ENCODE data around the gene CIDEB.

The CIDEB gene

DNA sequence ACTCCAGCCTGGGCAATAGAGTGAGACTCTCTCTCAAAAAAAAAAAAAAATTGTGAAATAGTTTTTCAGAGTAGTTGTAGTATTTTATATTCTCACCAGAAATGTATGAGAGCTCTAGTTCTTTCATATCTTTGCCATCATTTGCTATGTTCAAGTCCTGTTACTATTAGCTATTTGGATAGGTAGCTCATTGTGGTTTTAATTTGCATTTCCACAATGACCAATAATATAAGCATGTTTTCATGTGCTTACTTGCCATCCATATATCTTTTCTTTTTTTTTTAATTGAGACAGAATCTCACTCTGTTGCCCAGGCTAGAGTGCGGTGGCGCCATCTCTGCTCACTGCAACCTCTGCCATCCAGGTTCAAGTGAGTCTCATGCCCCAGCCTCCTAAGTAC is 40.4 kb upstream of the CIDEB start:
- H3K9me2 ChIP-seq (replicated peaks; ENCODE audit: insufficient read depth, low read length): no peaks in the 10 kb centered on the region
- no peaks in the 10 kb centered on the region for H3K79me2 ChIP-seq (ENCODE audit: insufficient read depth, low read length)
- no peak overlapping the region for H3K9ac ChIP-seq (ENCODE audit: low read length)

DNA sequence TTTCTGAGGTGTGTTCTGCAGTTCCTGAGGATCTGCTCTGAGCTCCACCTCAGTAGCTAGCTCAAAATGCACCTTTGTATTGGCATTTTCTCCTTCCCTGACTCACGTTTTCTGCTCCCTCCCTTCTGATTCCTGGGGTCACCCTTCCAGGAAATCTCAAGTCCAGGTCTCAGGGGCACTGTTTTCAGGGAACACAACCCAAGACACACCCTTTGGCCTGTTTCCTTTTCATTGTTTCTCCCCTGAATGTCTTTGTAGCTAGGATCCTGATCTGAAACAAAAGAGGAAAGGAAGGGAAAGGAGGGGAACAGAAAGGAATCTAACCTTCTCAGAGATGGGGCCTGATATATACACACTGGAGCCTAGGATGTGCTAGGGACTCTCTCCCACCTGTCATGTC is 39.4 kb upstream of the CIDEB start:
- H3K9me2 ChIP-seq (replicated peaks; ENCODE audit: insufficient read depth, low read length): no peaks in the 10 kb centered on the region
- H3K27me3 ChIP-seq (ENCODE audit: low read length): no peaks in the 10 kb centered on the region

More for the DNA sequence above, 40.4 kb upstream of the CIDEB start:
- TF ChIP-seq, protein P1, sequence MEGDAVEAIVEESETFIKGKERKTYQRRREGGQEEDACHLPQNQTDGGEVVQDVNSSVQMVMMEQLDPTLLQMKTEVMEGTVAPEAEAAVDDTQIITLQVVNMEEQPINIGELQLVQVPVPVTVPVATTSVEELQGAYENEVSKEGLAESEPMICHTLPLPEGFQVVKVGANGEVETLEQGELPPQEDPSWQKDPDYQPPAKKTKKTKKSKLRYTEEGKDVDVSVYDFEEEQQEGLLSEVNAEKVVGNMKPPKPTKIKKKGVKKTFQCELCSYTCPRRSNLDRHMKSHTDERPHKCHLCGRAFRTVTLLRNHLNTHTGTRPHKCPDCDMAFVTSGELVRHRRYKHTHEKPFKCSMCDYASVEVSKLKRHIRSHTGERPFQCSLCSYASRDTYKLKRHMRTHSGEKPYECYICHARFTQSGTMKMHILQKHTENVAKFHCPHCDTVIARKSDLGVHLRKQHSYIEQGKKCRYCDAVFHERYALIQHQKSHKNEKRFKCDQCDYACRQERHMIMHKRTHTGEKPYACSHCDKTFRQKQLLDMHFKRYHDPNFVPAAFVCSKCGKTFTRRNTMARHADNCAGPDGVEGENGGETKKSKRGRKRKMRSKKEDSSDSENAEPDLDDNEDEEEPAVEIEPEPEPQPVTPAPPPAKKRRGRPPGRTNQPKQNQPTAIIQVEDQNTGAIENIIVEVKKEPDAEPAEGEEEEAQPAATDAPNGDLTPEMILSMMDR (IDR thresholded peaks at IDR 0.05; ENCODE audit: insufficient read depth, low read length, poor library complexity, severe bottlenecking): no peak
- TF ChIP-seq EZH2phosphoT487 (conservative IDR thresholded peaks at IDR 0.05; ENCODE audit: low read length): no peak
- Histone ChIP-seq H3K27me3 (ENCODE audit: low read length) (no peaks in the 10 kb centered on the region), H3K4me3 (ENCODE audit: insufficient read depth, low read length, poor library complexity, severe bottlenecking) (no peak overlapping the region), H3K4me2 (ENCODE audit: low read depth, low read length, poor library complexity, severe bottlenecking) (no peak overlapping the region), H3F3A (ENCODE audit: insufficient read depth) (no peaks in the 10 kb centered on the region), H2AFZ (ENCODE audit: low read depth, low read length, severe bottlenecking) (no peak overlapping the region), H4K20me1 (ENCODE audit: low read depth, low read length) (no peaks in the 10 kb centered on the region), H3K36me3 (ENCODE audit: low read length) (no peaks in the 10 kb centered on the region), H3K9me3 (ENCODE audit: insufficient read depth, low read length) (no peaks in the 10 kb centered on the region), H3K27ac (ENCODE audit: low read depth, low read length) (no peak overlapping the region)

DNA sequence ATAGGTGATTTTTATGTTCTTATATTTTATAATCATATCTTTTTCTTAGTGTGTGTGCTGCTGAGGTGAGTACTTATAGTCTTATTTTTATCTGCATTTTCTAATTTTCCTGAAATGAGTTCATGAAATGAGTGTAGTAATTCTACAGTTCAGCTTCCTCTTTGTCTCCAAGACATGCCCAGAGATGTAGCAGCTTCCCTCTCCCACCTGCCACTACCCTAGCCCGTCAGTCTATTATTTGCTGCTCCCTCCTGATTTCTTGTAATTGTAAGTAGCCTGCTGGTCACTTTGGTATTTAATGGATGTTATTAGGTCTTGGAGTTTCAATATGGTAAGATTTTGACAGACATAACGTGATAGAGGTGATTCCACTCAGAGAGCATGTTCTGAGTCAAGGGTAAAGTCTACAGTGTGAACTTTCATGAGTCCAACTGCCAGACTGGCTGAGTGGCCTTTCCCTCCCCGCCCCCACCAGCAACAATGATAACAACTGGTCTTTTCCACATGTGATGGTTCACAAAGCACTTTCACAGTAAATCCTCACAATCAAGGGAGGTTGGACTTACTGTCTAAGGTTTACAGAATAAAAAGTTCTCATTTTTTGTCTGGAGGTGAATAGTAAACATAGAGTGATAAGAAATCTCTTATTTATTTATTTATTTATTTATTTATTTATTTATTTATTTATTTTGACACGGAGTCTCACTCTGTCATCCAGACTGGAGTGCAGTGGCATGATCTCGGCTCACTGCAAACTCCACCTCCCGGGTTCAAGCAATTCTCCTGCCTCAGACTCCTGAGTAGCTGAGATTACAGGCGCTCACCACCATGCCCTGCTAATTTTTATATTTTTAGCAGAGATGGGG is 36.3 kb upstream of the CIDEB start:
- no peak overlapping the region for H3K27ac ChIP-seq (ENCODE audit: low read depth, low read length)
- no peaks in the 10 kb centered on the region for H3K79me2 ChIP-seq (ENCODE audit: insufficient read depth, low read length)
- no peak overlapping the region for H3K9ac ChIP-seq (ENCODE audit: low read length)
- no peak overlapping the region for H3K4me2 ChIP-seq (ENCODE audit: low read depth, low read length, poor library complexity, severe bottlenecking)
- H3F3A ChIP-seq (ENCODE audit: insufficient read depth): no peaks in the 10 kb centered on the region
- no peak overlapping the region for H2AFZ ChIP-seq (ENCODE audit: low read depth, low read length, severe bottlenecking)
- H3K4me3 ChIP-seq (ENCODE audit: insufficient read depth, low read length, poor library complexity, severe bottlenecking): no peak overlapping the region
- no peaks in the 10 kb centered on the region for H3K36me3 ChIP-seq (ENCODE audit: low read length)
- H3K27me3 ChIP-seq (ENCODE audit: low read length): no peaks in the 10 kb centered on the region
- TF ChIP-seq, protein P1 (IDR thresholded peaks at IDR 0.05; ENCODE audit: insufficient read depth, low read length, poor library complexity, severe bottlenecking): no peak
- no peak for TF ChIP-seq EZH2phosphoT487 (conservative IDR thresholded peaks at IDR 0.05; ENCODE audit: low read length)
- H3K9me2 ChIP-seq (replicated peaks; ENCODE audit: insufficient read depth, low read length): no peaks in the 10 kb centered on the region
- H3K9me3 ChIP-seq (ENCODE audit: insufficient read depth, low read length): no peaks in the 10 kb centered on the region
- no peaks in the 10 kb centered on the region for H4K20me1 ChIP-seq (ENCODE audit: low read depth, low read length)

More for the DNA sequence above, 39.4 kb upstream of the CIDEB start:
- no peaks in the 10 kb centered on the region for H3F3A ChIP-seq (ENCODE audit: insufficient read depth)
- H3K9me3 ChIP-seq (ENCODE audit: insufficient read depth, low read length): no peaks in the 10 kb centered on the region
- no peak overlapping the region for H3K9ac ChIP-seq (ENCODE audit: low read length)
- H3K79me2 ChIP-seq (ENCODE audit: insufficient read depth, low read length): no peaks in the 10 kb centered on the region
- no peak overlapping the region for H3K4me3 ChIP-seq (ENCODE audit: insufficient read depth, low read length, poor library complexity, severe bottlenecking)
- no peaks in the 10 kb centered on the region for H3K36me3 ChIP-seq (ENCODE audit: low read length)
- TF ChIP-seq EZH2phosphoT487 (conservative IDR thresholded peaks at IDR 0.05; ENCODE audit: low read length): no peak
- TF ChIP-seq, protein P1 (IDR thresholded peaks at IDR 0.05; ENCODE audit: insufficient read depth, low read length, poor library complexity, severe bottlenecking): no peak
- H2AFZ ChIP-seq (ENCODE audit: low read depth, low read length, severe bottlenecking): no peak overlapping the region
- H4K20me1 ChIP-seq (ENCODE audit: low read depth, low read length): no peaks in the 10 kb centered on the region
- H3K27ac ChIP-seq (ENCODE audit: low read depth, low read length): no peak overlapping the region
- H3K4me2 ChIP-seq (ENCODE audit: low read depth, low read length, poor library complexity, severe bottlenecking): no peak overlapping the region
